ENCODE data around the gene PPP6R1.

PPP6R1 gene

DNA sequence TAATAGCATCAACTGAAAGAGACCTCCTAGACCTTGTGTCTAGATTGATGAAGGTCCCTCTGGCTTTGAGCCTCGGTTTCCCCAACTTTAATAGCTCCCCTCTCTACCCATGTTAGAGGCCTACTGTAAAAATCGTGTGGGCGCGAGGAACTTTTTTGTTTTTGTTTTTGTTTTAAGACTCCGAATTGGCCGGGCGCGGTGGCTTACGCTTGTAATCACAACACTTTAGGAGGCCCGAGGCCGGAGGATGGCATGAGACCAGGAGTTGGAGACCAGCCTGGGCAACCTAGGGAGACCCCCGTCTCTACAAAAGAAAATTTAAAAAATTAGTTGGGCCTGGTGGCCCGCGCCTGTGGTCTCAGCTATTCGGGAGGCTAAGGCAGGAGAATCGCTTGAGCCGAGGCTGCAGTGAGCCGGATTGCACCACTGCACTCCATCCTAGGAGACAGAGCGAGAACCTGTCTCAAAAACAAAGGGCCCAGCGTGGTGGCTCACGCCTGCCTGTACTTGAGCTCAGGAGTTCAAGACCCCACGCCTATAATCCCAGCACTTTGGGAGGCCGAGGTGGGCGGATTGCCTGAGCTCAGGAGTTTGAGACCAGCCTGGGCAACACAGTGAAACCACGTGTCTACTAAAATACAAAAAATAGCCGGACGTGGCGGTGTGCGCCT, 858 bp upstream of the PPP6R1 start:
- DNase-seq (ENCODE audit: low spot score) = no peak

DNA sequence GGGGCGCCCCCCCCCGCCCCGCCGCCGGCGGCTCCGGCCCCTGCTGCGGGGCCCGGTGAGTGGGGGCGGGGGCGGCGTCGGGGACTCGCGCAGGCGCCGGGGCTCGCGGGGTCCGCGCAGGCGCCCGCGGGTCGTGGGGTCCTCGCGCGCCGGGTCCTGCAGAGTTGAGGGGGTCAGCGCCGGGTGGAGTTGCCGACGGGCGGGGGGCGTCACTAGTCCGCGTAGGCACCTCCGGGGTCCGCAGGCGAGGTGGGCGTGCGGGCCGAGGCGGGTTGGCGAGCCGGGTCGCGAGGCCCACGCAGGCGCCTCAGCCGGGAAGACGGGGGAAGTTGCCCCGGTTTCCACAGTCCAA, 365 bp downstream of the PPP6R1 start:
- no peak for DNase-seq (ENCODE audit: low spot score)

DNA sequence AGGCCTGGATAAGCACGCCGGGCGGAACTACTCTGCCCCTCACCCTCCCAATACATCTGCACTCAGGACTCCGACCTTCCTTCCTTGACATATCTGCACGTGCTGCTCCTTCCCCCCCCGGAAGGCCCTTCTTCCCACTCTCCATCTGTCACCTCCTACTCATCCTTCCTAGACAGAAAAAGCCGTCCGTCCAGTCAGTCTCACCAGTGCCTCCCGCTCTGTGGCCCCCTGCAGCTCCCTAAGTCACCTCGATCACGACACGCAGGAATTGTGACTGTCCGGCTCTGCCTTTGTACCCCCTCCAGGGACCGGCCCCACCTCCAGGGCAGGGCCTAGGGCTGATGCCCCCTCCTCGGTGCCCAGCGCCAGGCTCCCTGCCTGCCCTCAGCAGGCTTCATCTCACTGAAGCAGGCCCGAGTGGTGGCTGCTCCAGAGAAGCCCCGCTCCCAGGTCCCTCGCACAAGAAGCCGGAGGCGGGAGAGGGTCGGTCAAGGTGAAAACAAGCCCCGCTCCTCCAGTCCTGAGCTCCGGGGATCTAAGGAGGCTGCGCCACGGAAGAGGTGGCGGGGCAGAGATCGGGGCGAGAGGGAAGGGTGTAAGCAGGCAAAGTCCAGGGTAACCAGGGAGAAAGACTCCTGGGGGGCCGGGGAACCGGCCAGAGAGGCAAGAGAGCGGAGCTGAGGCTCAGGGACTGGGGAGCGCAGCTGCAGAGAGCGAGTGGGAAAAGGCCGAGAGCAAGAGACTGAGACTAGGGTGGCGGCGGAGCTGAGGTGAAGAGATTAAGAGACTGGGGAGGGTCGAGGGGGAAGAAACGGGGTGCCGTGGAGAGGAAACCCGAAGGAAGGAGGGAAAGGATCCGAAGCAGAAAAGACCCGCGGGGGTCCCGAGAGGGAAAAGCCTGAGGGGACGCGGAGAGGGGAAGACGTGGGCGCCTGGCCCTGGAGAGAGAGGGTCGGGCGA, 1.1 kb downstream of the PPP6R1 start:
- no peak for DNase-seq (ENCODE audit: low spot score)

DNA sequence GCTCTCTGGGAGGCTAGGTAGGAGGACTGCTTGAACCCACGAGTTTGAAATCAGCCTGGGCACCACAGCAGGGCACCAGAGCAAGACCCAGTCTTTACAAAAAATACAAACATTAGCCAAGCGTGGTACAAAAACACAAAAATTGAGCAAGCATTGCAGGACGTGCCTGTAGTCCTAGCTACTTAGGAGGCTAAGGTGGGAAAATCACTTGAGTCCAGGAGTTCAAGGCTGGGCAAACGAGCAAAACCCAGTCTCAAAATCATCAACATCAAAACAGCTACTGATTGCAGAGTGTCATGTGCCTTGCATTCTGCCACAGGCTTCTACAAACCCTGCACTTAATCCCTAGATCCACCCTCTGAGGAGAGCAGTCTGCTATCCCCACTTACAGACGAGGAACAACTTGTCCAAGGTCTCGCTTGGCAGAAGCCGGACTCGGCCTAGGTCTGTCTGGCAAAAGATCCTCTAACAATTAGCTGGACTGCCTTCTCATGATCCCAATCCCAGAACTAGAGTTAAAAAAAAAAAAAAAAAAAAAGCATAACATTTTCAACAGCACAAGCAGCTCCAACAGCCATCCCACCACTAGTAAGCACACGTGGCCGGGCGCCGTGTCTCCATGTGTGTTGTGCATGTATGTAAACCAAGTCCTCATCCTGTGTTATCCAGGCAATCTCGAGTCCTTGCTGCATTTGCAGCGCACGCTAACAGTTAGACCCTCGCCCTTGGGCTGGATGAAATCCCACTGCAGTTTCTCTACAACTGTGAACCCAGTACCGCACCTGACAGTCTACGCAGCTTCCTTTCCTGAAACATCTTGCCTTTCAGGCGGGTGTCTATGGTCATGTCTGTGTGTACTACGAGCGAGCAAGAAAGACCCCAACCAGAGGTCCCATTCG, 2.0 kb downstream of the PPP6R1 start:
- no peak for DNase-seq (ENCODE audit: low spot score)

DNA sequence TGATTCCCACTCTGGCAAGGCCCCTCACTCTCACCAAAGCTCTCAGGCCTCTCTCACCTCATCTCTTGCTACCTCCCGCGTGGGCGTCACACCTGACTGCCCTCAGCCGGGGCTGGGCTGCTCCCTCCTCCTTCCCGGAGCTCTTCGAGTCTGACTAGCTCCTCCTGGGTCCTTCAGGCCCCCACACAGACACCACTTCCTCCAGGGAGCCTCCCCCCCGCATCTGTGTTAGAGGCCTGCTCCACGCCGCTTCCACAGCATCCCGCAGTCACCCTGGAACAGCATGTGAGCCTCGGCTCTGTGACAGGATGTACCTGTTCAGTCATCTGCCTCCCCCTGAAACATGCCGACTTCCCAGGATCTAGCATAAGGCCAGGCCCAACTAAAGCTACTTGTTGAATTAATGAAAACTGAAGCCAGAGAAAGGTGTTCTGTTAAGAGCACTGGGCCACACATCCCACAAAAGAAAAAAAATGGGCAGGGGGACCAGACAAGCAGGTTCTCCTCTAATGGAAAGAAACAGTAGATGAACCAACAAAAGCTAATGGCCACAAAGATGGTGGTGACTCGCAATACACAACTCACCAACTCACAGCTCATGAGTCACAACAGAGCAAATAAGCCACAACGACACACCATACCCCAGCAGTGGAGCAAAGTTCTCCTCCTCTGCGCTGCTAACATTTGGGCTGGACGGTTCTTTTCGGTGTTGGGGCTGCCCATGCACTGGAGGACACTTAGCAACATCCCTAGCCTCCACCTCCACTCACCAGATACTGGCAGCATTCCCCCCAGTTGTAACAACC, 3.0 kb downstream of the PPP6R1 start:
- DNase-seq (ENCODE audit: low spot score) = no peak

DNA sequence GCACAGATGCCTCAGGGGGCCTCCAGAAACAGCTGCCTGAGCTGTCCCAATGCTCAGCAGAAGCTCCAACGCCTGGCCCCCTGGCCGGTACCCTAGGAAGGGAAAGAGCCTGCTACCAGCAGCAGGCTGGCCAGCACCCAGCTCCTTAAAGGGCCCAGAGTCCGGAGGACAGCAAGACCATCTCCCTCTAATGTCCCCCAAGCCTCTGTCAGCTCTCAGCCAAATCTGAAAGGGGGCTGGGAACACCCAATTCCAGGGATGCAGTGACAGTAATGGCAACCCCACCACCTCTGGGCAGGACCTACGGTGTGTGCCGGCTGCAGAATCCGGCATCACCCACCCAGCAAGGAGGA, 4.2 kb downstream of the PPP6R1 start:
- DNase-seq (ENCODE audit: low spot score) = no peak

DNA sequence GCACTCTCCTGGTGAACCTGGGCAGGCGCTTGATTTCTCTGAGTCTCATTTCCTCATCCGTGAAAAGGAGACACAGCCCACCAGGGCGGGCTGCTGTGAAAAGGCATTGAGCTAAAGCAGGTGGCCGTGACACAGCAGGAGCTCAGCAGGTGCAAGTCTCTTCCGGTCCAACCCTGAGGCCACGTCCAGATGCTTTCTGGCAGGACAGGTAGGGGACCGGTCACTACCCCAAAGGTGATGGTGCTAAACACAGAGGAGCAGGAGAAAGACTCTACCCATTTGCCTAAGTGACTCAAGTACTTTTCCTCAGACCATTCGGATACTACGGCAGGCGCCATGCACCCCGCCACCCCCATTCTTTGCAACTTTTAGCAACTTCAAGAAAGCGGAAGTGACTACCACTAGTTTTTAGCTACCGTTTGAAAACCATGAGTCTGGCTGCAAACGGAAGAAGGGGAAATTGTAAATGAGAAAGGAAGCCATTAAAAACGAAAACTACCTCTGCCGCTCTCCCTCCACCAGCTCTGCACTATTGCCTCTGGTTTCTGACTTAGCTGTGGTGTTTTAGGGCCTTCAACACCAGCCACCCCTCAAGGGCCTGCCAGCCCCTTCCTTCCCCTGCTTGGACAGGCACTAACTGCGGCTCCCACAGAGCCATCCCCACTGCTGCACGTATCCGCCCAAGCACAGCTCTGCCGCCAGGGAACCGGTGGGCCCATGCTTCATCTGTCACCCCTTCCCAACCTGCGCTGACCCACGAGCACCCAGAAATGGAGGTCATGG, 4.8 kb downstream of the PPP6R1 start:
- no peak for DNase-seq (ENCODE audit: low spot score)

DNA sequence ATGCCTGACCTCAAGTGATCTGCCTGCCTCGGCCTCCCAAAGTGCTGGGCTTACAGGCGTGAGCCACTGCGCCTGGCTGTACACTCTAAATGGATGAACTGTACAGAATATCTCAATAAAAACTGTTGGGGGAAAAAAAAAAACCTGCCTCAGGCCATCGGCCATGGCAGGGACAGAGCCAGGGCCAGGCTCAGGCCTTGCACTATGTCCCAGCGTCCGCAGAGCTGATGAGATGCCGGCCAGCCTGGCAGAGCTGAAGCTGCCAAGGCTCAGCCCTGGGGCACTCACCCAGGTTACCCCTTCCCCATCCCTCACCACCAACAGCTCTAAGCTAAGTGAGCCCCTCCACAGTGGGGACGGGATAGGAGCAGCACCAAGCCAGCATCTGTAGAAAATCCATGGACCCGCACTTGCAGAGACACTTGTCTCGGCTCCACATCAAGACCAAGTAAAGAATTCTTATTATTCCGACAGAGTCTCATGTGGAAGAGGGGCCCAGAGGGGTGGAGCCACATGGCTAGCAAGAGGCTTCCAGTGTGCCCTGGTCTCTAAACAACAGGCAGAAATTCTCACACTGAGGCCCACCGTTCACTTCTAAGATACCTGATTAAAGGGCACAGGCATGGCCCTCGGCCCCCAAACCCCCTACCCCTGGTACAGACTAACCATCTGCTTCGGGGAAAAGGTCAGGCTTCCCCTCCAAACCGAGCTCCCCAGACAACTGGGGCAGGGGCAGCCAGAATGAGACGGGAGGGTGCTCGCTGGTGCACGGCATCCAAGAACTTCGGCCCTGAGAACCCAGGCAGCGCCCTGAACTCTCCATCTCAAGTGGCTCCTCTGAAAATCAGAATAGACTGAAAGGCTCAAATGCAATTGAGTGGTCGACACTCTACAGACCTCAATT, 5.8 kb downstream of the PPP6R1 start:
- DNase-seq (ENCODE audit: low spot score) = no peak

DNA sequence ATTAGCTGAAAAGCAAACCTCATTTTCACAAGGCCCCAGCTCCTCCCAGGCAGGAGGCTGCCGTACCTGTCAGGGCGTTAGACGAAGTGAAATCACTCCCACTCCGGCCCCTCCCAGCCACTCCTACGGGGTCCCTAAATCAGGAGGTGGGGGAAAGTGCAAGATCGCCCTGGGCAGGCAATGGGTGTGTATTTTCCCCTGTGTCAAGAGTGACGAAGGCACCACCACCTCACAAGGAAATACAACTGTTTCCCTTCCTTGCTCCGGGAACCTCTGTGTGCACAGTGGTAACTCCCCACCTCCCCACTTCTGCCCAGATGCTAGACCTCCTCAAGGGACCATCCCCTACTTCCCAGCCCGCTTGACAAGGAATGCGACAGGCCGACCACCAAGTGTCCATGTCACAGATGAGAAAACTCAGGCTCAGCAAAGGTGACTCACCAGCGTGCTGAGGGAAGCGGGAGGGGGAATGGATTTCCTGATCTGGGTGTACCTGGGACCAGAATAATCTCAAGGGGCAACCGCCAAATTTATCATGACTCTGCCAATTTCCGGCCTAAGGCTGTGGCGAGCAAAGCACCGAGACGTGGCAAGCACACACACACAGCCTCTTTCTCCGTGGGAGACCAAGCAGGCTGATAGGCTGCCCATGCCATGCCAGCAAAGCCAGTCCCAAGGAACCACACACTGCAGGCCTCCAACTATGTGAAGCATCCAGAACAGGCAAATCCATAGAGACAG, 7.3 kb downstream of the PPP6R1 start:
- no peak for DNase-seq (ENCODE audit: low spot score)

DNA sequence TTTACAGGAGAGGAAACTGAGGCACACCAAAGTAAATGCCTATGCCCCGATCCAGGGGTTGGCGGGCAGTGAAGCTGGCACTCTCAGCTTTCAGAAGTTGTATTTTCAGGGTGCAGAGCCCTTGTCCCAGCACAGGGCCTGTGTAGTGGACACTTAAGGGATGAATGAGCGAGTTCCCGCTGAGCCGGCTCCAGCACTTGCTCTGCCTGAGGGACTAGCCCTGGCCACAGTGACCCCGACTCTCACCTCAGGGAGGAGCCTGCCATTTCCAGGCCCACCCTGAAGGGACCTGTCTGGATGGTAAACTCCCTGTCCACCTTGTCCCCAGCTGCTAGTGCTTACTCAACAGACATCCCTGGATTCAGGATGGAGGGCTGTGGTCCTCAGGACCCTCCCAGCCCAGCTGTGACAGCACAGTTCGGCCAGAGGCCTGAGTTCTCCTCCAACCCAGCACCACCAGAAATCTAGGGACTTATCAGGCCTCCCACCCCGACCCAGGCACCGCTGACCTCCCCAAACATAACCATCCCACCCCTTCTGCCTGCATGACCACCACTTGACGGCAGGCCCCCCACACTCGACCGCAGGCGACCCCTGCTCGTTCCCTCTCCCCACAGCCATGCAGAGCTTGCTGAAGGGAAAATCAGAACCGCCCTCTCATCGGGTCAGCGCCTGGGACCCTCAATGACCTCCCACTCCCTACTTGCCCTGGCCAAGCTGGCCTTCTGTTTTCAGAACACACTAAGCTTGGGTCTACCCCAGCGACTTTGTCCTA, 8.4 kb downstream of the PPP6R1 start:
- no peak for DNase-seq (ENCODE audit: low spot score)

DNA sequence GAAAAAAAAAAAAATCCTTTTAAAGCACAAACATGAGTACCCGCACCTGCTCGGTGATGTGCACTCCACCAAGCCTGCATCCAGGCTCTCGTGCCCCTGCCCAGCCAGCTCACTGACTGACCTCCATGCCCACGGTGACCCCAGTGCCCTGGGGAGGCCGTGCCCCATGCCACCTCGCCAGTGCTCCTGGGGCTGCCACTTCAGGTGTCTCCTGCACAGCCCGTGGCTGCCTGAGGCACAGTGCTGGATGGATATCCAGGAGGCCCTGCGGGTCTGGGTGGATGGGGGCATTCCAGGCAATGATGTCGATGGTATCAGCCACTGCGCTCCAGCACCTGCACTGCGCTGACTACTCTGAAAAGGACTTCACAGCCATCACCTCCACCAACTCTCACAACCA, 9.0 kb downstream of the PPP6R1 start:
- DNase-seq (ENCODE audit: low spot score) = no peak

DNA sequence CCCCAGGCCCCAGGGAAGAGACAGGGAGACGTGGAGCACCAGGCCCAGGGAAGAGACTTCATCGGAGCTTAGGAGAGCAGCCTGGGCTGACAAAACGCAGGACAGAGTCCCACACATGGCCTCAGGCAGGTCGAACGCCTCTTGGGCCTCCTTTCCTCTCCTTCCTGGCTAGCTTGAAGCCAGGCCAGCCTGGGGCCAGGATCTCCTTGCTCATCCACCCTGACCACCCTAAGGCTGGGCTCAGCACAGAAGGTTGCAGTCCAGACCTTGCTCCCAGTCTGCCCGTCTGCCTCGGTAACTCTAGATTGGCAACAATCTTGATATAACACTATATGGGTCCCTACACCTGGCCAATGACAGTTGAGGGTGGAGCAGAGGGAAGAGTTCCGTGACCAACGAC, 10.1 kb downstream of the PPP6R1 start:
- no peak for DNase-seq (ENCODE audit: low spot score)

DNA sequence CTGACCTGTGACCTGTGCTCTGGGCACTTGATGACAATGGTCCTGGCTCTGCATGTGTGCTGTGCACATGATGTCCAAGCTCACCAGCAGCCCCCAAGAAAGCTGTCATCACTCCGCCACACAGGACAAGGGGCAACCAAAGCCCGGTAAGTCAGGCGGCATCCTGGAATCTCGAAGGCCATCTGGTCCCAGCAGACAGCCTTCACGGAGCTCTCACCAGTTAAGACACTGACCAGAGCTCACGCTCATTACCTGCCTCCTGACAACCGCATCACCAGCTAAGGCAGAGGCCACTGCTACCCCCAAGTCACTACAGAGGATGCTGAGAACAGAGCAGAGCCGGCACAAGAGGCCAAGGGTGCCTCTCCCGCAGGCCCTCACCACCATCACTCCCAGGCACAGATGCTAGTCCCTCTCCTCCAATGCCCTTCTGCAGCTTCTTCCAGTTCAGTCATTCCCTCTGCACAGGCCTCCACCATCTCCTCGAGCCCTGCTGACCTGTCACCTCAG, 10.6 kb downstream of the PPP6R1 start:
- DNase-seq (ENCODE audit: low spot score) = no peak

DNA sequence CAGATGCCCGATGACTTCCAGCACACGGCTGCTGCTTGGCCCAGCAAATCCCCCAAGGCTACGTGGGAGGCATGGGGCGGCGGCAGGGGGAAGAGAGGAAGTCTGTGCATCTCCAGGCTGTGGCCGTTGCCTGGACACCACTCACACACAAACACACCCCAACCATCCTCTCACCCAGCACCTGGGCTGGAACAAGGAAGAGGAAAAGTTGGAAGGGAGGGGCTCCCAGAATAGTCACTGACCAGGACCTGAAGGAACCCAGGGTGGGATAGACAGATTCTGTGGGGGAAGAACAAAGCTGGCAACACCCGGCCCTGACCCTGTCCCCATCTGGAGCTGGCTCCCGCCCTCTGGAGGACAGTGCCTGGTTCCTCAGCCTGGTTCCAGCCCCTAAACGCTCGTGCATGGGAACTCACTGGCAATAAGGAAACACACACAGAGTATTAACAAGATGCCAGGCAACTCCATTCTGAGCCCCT, 11.2 kb downstream of the PPP6R1 start:
- DNase-seq (ENCODE audit: low spot score) = no peak

DNA sequence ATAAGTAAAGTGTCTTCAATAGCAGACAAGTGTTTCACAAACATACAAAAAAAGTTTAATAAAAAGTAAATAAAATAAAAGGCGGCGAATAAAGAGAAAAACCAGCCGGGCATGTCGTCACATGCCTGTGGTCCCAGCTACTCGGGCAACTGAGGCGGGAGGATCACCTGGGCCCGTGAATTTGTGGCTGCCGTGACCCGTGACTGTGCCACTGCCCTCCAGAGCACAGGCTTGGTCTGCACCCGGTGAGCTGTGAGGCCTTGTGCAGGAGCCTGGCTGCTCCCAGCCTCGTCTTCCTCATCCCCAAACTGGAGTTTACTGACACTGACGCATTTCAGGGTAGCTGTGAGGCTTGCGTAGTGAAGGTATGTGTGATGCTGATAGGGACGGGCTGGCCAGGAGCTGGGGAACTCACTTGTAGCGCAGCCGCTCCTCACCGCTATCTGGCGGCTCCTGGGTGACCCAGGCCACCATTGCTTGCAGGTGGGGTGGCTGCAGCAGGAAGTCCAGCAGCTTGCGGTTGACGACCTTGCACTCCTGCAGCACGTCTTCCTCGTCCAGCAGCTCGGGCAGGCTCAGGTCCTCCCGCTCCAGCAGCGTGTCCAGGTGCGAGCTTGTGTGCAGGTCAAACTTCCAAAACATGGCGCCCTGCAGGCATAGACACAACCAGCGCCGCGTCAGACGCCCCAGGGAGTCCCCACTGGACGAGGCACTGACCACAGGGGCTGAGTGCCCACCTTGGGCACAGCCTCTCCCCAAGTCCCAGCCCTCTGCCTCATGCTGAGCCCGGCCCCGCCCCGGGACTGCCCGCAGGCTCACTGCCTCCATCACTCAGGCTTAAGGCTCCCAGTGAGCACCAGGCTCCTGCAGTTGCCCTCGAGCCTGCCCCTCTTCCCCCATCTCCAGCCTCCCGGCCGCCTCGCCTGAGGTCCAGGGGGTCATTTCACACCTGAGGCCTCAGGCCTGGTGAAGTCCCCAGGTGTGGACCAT, 12.1 kb downstream of the PPP6R1 start:
- DNase-seq (ENCODE audit: low spot score) = no peak

DNA sequence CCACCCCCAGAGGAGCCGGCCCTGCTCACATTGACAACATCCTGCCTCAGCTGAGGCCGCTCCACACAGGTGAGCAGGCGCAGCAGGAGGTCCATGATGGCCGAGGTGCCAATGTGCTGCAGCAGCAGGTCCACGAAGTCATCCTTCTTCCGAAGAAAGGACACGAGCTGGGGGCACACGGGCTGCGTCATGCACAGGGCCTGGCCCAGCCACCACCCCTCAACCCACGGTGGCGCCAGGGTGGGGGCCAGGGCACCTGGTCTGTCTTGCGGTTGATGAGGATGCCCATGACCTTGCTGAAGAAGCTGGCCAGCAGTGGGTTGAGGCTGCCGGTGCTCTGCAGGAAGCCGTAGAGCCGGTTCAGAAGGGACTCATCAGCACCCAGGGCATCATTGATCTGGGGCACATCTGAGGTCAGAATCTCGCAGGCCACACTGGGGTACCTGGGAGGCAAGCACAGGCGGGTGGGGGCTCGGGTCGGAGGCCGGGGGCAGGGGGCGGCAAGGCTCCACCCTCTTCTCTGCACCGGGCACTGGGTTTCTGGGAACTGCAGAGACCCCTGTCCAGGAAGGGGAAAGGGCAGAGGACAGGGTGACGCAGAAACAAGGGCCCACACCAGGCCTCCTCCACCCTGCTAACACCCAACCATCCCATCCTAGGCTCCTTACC, 13.4 kb downstream of the PPP6R1 start:
- no peak for DNase-seq (ENCODE audit: low spot score)
